MCF 10A (cell line): ENCODE data around the gene FERMT2. TPM values are rescaled to one million over a fixed set of nuclear protein-coding genes. Genes with fewer than 3 reads are reported as not detected.

Source experiments
- BruUV-seq: library from RNA; stranded (reverse); fragments of 400-500 nt; replicated peaks from 2 replicates; lab custom pipeline; 2021; lab: Mats Ljungman, UMichigan
- CTCF ChIA-PET: fragments of 300-600 bp; sonication (Branson Sonifier 250); formaldehyde crosslinking; extraction: SDS; loops from one replicate; lab custom pipeline; 2021; ENCODE audit warnings: antibody characterized with exemption, inconsistent platforms; lab: Yijun Ruan, JAX
- POLR2A ChIA-PET: fragments of 300-600, 350-650 bp; sonication (Branson Sonifier 250); formaldehyde crosslinking; extraction: SDS; loops from one replicate; lab custom pipeline; 2020; ENCODE audit warnings: antibody characterized with exemption, inconsistent platforms; lab: Yijun Ruan, JAX
- DNase-seq: peaks from one replicate; pipeline ENCODE4 v3.0.0-alpha.2; 2018; ENCODE audit not compliant: unreplicated experiment
- H3K27ac Mint-ChIP-seq: one replicate; pipeline ENCODE4 v1.8.0; 2022; ENCODE audit warnings: mild to moderate bottlenecking, low read depth, mixed read lengths; ENCODE audit not compliant: unreplicated experiment
- H3K27me3 Mint-ChIP-seq: one replicate; pipeline ENCODE4 v1.8.0; 2022; ENCODE audit warnings: mixed read lengths; ENCODE audit not compliant: insufficient read depth, unreplicated experiment
- H3K36me3 Mint-ChIP-seq: one replicate; pipeline ENCODE4 v1.8.0; 2022; ENCODE audit warnings: mild to moderate bottlenecking, moderate library complexity, mixed read lengths; ENCODE audit not compliant: insufficient read depth, unreplicated experiment
- H3K4me1 Mint-ChIP-seq: one replicate; pipeline ENCODE4 v1.8.0; 2022; ENCODE audit warnings: mixed read lengths; ENCODE audit not compliant: insufficient read depth, unreplicated experiment
- H3K4me3 Mint-ChIP-seq: one replicate; pipeline ENCODE4 v1.8.0; 2022; ENCODE audit warnings: mild to moderate bottlenecking, moderate library complexity, mixed read lengths; ENCODE audit not compliant: unreplicated experiment
- H3K9me3 Mint-ChIP-seq: one replicate; pipeline ENCODE4 v1.8.0; 2022; ENCODE audit warnings: mixed read lengths; ENCODE audit not compliant: unreplicated experiment
- CTCF ChIP-seq: fragments of 200-600 bp; IDR thresholded peaks from one replicate; pipeline ENCODE4 v1.8.0; 2022; ENCODE audit warnings: antibody characterized with exemption, mild to moderate bottlenecking; ENCODE audit not compliant: unreplicated experiment
- intact Hi-C: fragments of 100-400 bp; cut with micrococcal nuclease; formaldehyde crosslinking; loops from 2 replicates; pipeline ENCODE4 v1.14.1; 2022
- total RNA-seq: library from RNA; stranded (reverse); gene quantifications from 2 replicates; pipeline ENCODE4 v1.2.3, GENCODE V29; 2022

Gene FERMT2
- total RNA-seq, 1 experiment from 2014 or later, result 62.7 TPM

- H3K27ac Mint-ChIP-seq, result peak overlapping the region; percentile 84
- H3K27me3 Mint-ChIP-seq, result no peaks in the 10 kb centered on the region
- intact Hi-C loops, result no loop called here
- no TSS peak for BruUV-seq
- H3K4me1 Mint-ChIP-seq, result peaks cover 6% of the 10 kb centered on the region
- DNase-seq, result peak; percentile 53
- no peak for TF ChIP-seq CTCF
- H3K4me3 Mint-ChIP-seq, result peak overlapping the region; percentile 21
- H3K36me3 Mint-ChIP-seq, result peaks cover 32% of the 10 kb centered on the region
- ChIA-PET CTCF (interaction anchor here (1.0 kb wide), 1 partner anchor 98 kb away, joined by 3 read pairs; no protein-coding TSS in a partner anchor), POLR2A (interaction anchor here (0.6 to 1.5 kb wide), 5 partner anchors 12 to 134 kb away, joined by 3 to 5 read pairs (median 3); no protein-coding TSS in a partner anchor)
- H3K9me3 Mint-ChIP-seq, result no peaks in the 10 kb centered on the region
These were observed 88.1 kb downstream of the FERMT2 start for GRCh38 chr14:52862632-52863333.

- ChIA-PET POLR2A (no interaction called here), CTCF (no interaction called here)
- Mint-ChIP-seq H3K36me3 (peaks cover 40% of the 10 kb centered on the region), H3K4me3 (no peak overlapping the region), H3K27me3 (no peaks in the 10 kb centered on the region), H3K27ac (no peak overlapping the region), H3K4me1 (peaks cover 6% of the 10 kb centered on the region), H3K9me3 (no peaks in the 10 kb centered on the region)
- intact Hi-C loops, result no loop called here
- TF ChIP-seq CTCF, result no peak
- no peak for DNase-seq
- BruUV-seq, result no TSS peak
These were observed 89.4 kb downstream of the FERMT2 start for GRCh38 chr14:52861403-52861802.

- Mint-ChIP-seq H3K4me1 (peaks cover 6% of the 10 kb centered on the region), H3K4me3 (no peak overlapping the region), H3K9me3 (no peaks in the 10 kb centered on the region), H3K27me3 (no peaks in the 10 kb centered on the region), H3K27ac (no peak overlapping the region), H3K36me3 (peaks cover 45% of the 10 kb centered on the region)
- TF ChIP-seq CTCF, result no peak
- CTCF ChIA-PET, result interaction anchor here (1.7 kb wide), 1 partner anchor 100 kb away, joined by 3 read pairs; no protein-coding TSS in a partner anchor
- no peak for DNase-seq
- POLR2A ChIA-PET, result no interaction called here
- no TSS peak for BruUV-seq
- intact Hi-C loops, result no loop called here
These were observed 89.9 kb downstream of the FERMT2 start for GRCh38 chr14:52860910-52861309.

- BruUV-seq, result no TSS peak
- POLR2A ChIA-PET, result no interaction called here
- H3K27ac Mint-ChIP-seq, result no peak overlapping the region
- H3K36me3 Mint-ChIP-seq, result peaks cover 52% of the 10 kb centered on the region
- intact Hi-C loops, result no loop called here
- DNase-seq, result no peak
- no peaks in the 10 kb centered on the region for H3K27me3 Mint-ChIP-seq
- TF ChIP-seq CTCF, result no peak
- H3K9me3 Mint-ChIP-seq, result no peaks in the 10 kb centered on the region
- H3K4me1 Mint-ChIP-seq, result peaks cover 6% of the 10 kb centered on the region
- CTCF ChIA-PET, result interaction anchor here (1.7 kb wide), 1 partner anchor 101 kb away, joined by 3 read pairs; no protein-coding TSS in a partner anchor
- no peak overlapping the region for H3K4me3 Mint-ChIP-seq
These were observed 90.6 kb downstream of the FERMT2 start for GRCh38 chr14:52860209-52860608.
